Activated naive CD4-positive, alpha-beta T cell treated with anti-CD3 and anti-CD28 coated beads, Interleukin-2, amount 10 ng/mL, durations not matched to agents 7 days and 5 days (primary cell): ENCODE results near the gene TMEM38B.

Experiments used
- CTCF ChIA-PET: fragments of 350-600 bp; sonication (Branson Sonifier 250); formaldehyde crosslinking; loops from one replicate; lab custom pipeline; 2021; ENCODE audit warnings: antibody characterized with exemption; lab: Charles Lee
- DNase-seq: peaks from one replicate; pipeline ENCODE4 v3.0.0-alpha.2; 2020
- H3K27ac Mint-ChIP-seq: one replicate; pipeline ENCODE4 v1.8.0; 2021; ENCODE audit warnings: mild to moderate bottlenecking, moderate library complexity, mixed read lengths
- H3K27me3 Mint-ChIP-seq: one replicate; pipeline ENCODE4 v1.8.0; 2021; ENCODE audit warnings: mild to moderate bottlenecking, mixed read lengths
- H3K36me3 Mint-ChIP-seq: one replicate; pipeline ENCODE4 v1.8.0; 2021; ENCODE audit warnings: mixed read lengths
- H3K4me1 Mint-ChIP-seq: one replicate; pipeline ENCODE4 v1.8.0; 2021; ENCODE audit warnings: mixed read lengths
- H3K4me3 Mint-ChIP-seq: one replicate; pipeline ENCODE4 v1.8.0; 2021; ENCODE audit warnings: mild to moderate bottlenecking, moderate library complexity, mixed read lengths
- H3K9me3 Mint-ChIP-seq: one replicate; pipeline ENCODE4 v1.8.0; 2021; ENCODE audit warnings: mixed read lengths

Gene TMEM38B

GRCh38 chr9:105816202-105816744 lies 121.9 kb downstream of the TMEM38B start:
- CTCF ChIA-PET = no interaction called here
- no peaks in the 10 kb centered on the region for H3K36me3 Mint-ChIP-seq
- peaks cover 10% of the 10 kb centered on the region for H3K9me3 Mint-ChIP-seq
- no peak overlapping the region for H3K27ac Mint-ChIP-seq
- no peaks in the 10 kb centered on the region for H3K27me3 Mint-ChIP-seq
- no peak for DNase-seq
- no peak overlapping the region for H3K4me3 Mint-ChIP-seq
- H3K4me1 Mint-ChIP-seq = no peaks in the 10 kb centered on the region

- no peaks in the 10 kb centered on the region for H3K27me3 Mint-ChIP-seq
- H3K9me3 Mint-ChIP-seq = peaks cover 11% of the 10 kb centered on the region
- H3K4me3 Mint-ChIP-seq = no peak overlapping the region
- CTCF ChIA-PET = no interaction called here
- no peaks in the 10 kb centered on the region for H3K4me1 Mint-ChIP-seq
- H3K27ac Mint-ChIP-seq = no peak overlapping the region
- no peaks in the 10 kb centered on the region for H3K36me3 Mint-ChIP-seq
- DNase-seq = no peak
Observed at GRCh38 chr9:105816981-105817380, 122.6 kb downstream of the TMEM38B start.

GRCh38 chr9:105818903-105819302 lies 124.6 kb downstream of the TMEM38B start:
- no peak for DNase-seq
- Mint-ChIP-seq H3K27ac (no peak overlapping the region), H3K4me3 (no peak overlapping the region), H3K4me1 (no peaks in the 10 kb centered on the region), H3K27me3 (no peaks in the 10 kb centered on the region), H3K36me3 (no peaks in the 10 kb centered on the region), H3K9me3 (peaks cover 10% of the 10 kb centered on the region)
- CTCF ChIA-PET = no interaction called here

- Mint-ChIP-seq H3K4me3 (no peak overlapping the region), H3K4me1 (no peaks in the 10 kb centered on the region), H3K27me3 (no peaks in the 10 kb centered on the region), H3K27ac (no peak overlapping the region), H3K36me3 (no peaks in the 10 kb centered on the region), H3K9me3 (peaks cover 6% of the 10 kb centered on the region)
- CTCF ChIA-PET = no interaction called here
- peak; percentile 25 for DNase-seq
Observed at GRCh38 chr9:105822814-105823213, 128.5 kb downstream of the TMEM38B start.
